Naive thymus-derived CD8-positive, alpha-beta T cell (primary cell): ENCODE data around the gene HAGH. TPM values are rescaled to one million over a fixed set of nuclear protein-coding genes. Genes with fewer than 3 reads are reported as not detected.

Source experiments
- ATAC-seq, 2 donors: fragments of 150-1000 bp; cut with Tn5 transposase in 1 of 2; sonication (Bioruptor Pico), chemical (Tn5 transposase) in 1 of 2; 1 replicate in 1 of 2; 2 replicates in 1 of 2; pipeline ENCODE4 v1.10.0; 2021; ENCODE audit warnings: mild to moderate bottlenecking in 2 of 2, moderate library complexity in 2 of 2
- POLR2A ChIA-PET: fragments of 350-600 bp; sonication (Branson Sonifier 250); formaldehyde crosslinking; loops from one replicate; lab custom pipeline; 2021; ENCODE audit warnings: antibody characterized with exemption; lab: Charles Lee
- DNase-seq, 10 donors: peaks; one replicate each; pipeline versions ENCODE4 v3.0.0 to v3.0.0-alpha.2; 2020 to 2022
- H3K27ac Mint-ChIP-seq, 10 donors: one replicate each; pipeline ENCODE4 v1.8.0; 2020 to 2022; ENCODE audit warnings: mild to moderate bottlenecking in 10 of 10, mixed read lengths in 10 of 10, moderate library complexity in 4 of 10, inconsistent platforms in 1 of 10
- H3K27me3 Mint-ChIP-seq, 5 donors: one replicate each; pipeline ENCODE4 v1.8.0; 2021 to 2022; ENCODE audit warnings: mixed read lengths in 5 of 5
- H3K36me3 Mint-ChIP-seq, 3 donors: one replicate each; pipeline ENCODE4 v1.8.0; 2020 to 2022; ENCODE audit warnings: mixed read lengths in 3 of 3, mild to moderate bottlenecking in 2 of 3, inconsistent platforms in 1 of 3
- H3K4me1 Mint-ChIP-seq, 4 donors: one replicate each; pipeline ENCODE4 v1.8.0; 2021 to 2022; ENCODE audit warnings: mixed read lengths in 4 of 4
- H3K4me3 Mint-ChIP-seq, 10 donors: one replicate each; pipeline ENCODE4 v1.8.0; 2020 to 2022; ENCODE audit warnings: mild to moderate bottlenecking in 10 of 10, mixed read lengths in 10 of 10, moderate library complexity in 6 of 10, inconsistent platforms in 1 of 10
- H3K9me3 Mint-ChIP-seq, 9 donors: one replicate each; pipeline ENCODE4 v1.8.0; 2020 to 2022; ENCODE audit warnings: mixed read lengths in 9 of 9, mild to moderate bottlenecking in 3 of 9, inconsistent platforms in 1 of 9, moderate library complexity in 1 of 9
- polyA plus RNA-seq, 3 donors: library from polyadenylated mRNA; unstranded; fragments of 300-500 nt; fragmentation: Illumina TruSeq; gene quantifications; one replicate each; pipeline ENCODE4 v1.2.3, GENCODE V29; 2021
- total RNA-seq, 8 experiments: library from RNA in 2 of 8; stranded (reverse) in 2 of 8; gene quantifications; one replicate each; pipeline ENCODE4 v1.2.3 and lab custom pipeline; 2021 to 2026

The HAGH gene
- total and polyA plus RNA-seq, 5 experiments from 2014 or later: 38.7 to 67.8 (median 60.0) TPM

GRCh38 chr16:1788708-1789100 is 37.9 kb downstream of the HAGH start:
- Mint-ChIP-seq H3K4me1 (peaks cover 3 to 32% (median 12%) of the 10 kb centered on the region in 4 donors), H3K4me3 (no peak overlapping the region), H3K27ac (peak overlapping the region in 1 of 10 donors; percentile 57), H3K27me3 (no peaks in the 10 kb centered on the region), H3K9me3 (no peaks in the 10 kb centered on the region), H3K36me3 (peaks cover 0 to 19% (median 6%) of the 10 kb centered on the region in 3 donors)
- ATAC-seq (no peak), DNase-seq (peak in 1 of 10 donors; percentile 46)
- POLR2A ChIA-PET: no interaction called here

DNA sequence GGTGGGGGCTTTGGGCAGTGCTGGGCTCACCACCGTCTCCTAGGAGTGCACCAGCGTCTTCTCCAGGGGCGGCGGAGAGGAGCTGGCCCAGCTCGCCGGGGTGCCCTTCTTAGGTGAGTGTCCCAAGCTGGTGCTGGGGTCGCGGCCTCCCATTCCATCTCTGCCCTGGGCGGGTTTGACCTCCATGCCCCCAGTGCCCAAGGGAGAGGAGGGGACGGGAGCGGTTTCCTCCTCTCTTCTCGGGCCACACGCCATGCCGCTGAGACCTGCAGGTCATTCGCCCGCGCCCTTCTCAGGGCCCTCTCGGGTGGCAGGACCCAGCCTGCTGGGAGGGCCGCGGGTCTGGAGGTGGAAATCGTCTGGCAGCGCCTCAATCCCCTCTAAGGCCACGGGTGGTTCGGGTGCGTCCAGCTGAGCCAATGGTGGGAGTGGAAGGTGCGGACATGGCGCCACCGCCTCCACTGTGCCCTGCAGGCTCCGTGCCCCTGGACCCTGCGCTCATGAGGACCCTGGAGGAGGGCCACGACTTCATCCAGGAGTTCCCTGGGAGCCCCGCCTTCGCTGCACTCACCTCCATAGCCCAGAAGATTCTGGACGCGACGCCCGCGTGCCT is 38.4 kb downstream of the HAGH start:
- Mint-ChIP-seq H3K9me3 (no peaks in the 10 kb centered on the region), H3K4me1 (peaks cover 5 to 37% (median 14%) of the 10 kb centered on the region in 4 donors), H3K27ac (peak overlapping the region in 1 of 10 donors; percentile 57), H3K27me3 (no peaks in the 10 kb centered on the region), H3K36me3 (peaks cover 0 to 20% (median 6%) of the 10 kb centered on the region in 3 donors), H3K4me3 (no peak overlapping the region)
- POLR2A ChIA-PET: interaction anchor here (0.6 kb wide), 1 partner anchor 1028 kb away, joined by 8 read pairs; the partner anchor contains the start of gene MSLN
- ATAC-seq (no peak), DNase-seq (peak in 1 of 10 donors; percentile 46)

- POLR2A ChIA-PET: interaction anchor here (0.6 kb wide), 1 partner anchor 1027 kb away, joined by 8 read pairs; the partner anchor contains the start of gene MSLN
- Mint-ChIP-seq H3K4me3 (no peak overlapping the region), H3K27ac (no peak overlapping the region), H3K9me3 (no peaks in the 10 kb centered on the region), H3K4me1 (peaks cover 6 to 39% (median 16%) of the 10 kb centered on the region in 4 donors), H3K36me3 (peaks cover 0 to 21% (median 6%) of the 10 kb centered on the region in 3 donors), H3K27me3 (no peaks in the 10 kb centered on the region)
- ATAC-seq (no peak), DNase-seq (peak in 1 of 10 donors; percentile 57)
These were observed 39.1 kb downstream of the HAGH start for GRCh38 chr16:1787322-1788094.

- H3K27ac Mint-ChIP-seq: no peak overlapping the region
- H3K27me3 Mint-ChIP-seq: no peaks in the 10 kb centered on the region
- ATAC-seq (no peak), DNase-seq (peak in 1 of 10 donors; percentile 35)
- peaks cover 6 to 41% (median 17%) of the 10 kb centered on the region in 4 donors for H3K4me1 Mint-ChIP-seq
- H3K4me3 Mint-ChIP-seq: no peak overlapping the region
- peaks cover 0 to 21% (median 6%) of the 10 kb centered on the region in 3 donors for H3K36me3 Mint-ChIP-seq
- H3K9me3 Mint-ChIP-seq: no peaks in the 10 kb centered on the region
- POLR2A ChIA-PET: no interaction called here
These were observed 39.6 kb downstream of the HAGH start for GRCh38 chr16:1787056-1787321.

- Mint-ChIP-seq H3K4me1 (peaks cover 10 to 45% (median 22%) of the 10 kb centered on the region in 4 donors), H3K9me3 (no peaks in the 10 kb centered on the region), H3K27me3 (no peaks in the 10 kb centered on the region), H3K27ac (no peak overlapping the region), H3K36me3 (peaks cover 0 to 21% (median 6%) of the 10 kb centered on the region in 3 donors), H3K4me3 (peak overlapping the region in 1 of 10 donors; percentile 10)
- ATAC-seq (no peak), DNase-seq (peak in 1 of 10 donors; percentile 53)
- POLR2A ChIA-PET: interaction anchor here (5.6 kb wide), 1 partner anchor 14 kb away, joined by 118 read pairs; the partner anchor contains the start of genes EME2, MRPS34 and NME3
These were observed 40.2 kb downstream of the HAGH start for GRCh38 chr16:1786242-1787055.

- H3K36me3 Mint-ChIP-seq: peaks cover 0 to 21% (median 6%) of the 10 kb centered on the region in 3 donors
- H3K4me1 Mint-ChIP-seq: peaks cover 10 to 51% (median 28%) of the 10 kb centered on the region in 4 donors
- POLR2A ChIA-PET: interaction anchor here (1.0 to 5.6 kb wide), 2 partner anchors 14 to 39 kb away, joined by 3 to 118 read pairs; partner anchors contain the start of genes EME2, MRPS34 and NME3
- peak overlapping the region in 1 of 10 donors; percentile 3 for H3K4me3 Mint-ChIP-seq
- ATAC-seq (no peak), DNase-seq (peak in 1 of 10 donors; percentile 45)
- H3K9me3 Mint-ChIP-seq: no peaks in the 10 kb centered on the region
- H3K27me3 Mint-ChIP-seq: no peaks in the 10 kb centered on the region
- H3K27ac Mint-ChIP-seq: peak overlapping the region in 1 of 10 donors; percentile 62
These were observed 40.8 kb downstream of the HAGH start for GRCh38 chr16:1785846-1786170.

DNA sequence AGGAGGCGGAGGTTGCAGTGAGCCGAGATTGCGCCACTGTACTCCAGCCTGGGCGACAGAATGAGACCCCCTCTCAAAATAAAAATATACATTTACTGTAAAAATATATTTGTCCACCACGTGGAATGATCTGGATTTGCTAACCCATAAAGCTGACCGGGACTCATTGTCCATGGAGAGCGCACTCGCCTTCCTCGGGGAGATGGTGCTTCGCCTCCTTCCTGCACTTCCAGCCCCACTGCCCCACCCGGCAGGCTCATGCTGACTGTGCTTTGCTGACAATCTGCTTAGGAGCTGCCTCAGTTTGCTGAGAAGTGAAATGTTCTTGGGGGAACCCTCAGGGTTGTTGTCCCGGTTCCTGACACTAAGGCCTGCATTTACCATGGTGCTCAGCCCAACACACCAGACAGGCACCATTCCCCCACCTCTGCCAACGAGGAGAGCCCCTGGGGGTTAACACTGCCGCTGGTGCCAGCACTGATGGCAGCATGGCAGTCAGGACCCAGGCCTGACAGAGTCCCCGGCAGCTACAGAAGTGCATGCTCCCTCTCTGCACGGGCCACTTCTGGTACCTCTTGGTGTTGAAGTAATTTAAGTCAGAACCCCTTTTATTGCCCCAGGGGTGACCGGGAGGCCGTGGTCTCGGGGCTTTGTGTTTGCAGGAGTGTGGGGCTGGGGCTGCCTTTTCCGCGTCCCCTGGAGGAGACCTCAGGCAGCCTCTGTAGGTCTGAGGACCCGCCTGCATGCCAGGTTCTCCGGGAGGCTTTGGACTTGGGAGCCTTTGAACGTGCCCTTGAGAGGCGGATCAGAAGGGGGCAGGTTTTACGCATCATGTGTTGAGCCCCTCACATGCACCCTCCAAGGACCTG is 41.4 kb downstream of the HAGH start:
- peak in 1 of 10 donors; percentile 54 for DNase-seq
- Mint-ChIP-seq H3K4me1 (peaks cover 10 to 53% (median 29%) of the 10 kb centered on the region in 4 donors), H3K4me3 (peak overlapping the region; percentile 19 to 84 (median 60)), H3K36me3 (peaks cover 0 to 23% (median 6%) of the 10 kb centered on the region in 3 donors), H3K27ac (peak overlapping the region in 2 of 10 donors; percentile 57 to 75), H3K9me3 (no peaks in the 10 kb centered on the region), H3K27me3 (no peaks in the 10 kb centered on the region)
- POLR2A ChIA-PET: interaction anchor here (1.0 to 5.6 kb wide), 2 partner anchors 13 to 39 kb away, joined by 3 to 118 read pairs; partner anchors contain the start of genes EME2, MRPS34 and NME3
- ATAC-seq: no peak

DNA sequence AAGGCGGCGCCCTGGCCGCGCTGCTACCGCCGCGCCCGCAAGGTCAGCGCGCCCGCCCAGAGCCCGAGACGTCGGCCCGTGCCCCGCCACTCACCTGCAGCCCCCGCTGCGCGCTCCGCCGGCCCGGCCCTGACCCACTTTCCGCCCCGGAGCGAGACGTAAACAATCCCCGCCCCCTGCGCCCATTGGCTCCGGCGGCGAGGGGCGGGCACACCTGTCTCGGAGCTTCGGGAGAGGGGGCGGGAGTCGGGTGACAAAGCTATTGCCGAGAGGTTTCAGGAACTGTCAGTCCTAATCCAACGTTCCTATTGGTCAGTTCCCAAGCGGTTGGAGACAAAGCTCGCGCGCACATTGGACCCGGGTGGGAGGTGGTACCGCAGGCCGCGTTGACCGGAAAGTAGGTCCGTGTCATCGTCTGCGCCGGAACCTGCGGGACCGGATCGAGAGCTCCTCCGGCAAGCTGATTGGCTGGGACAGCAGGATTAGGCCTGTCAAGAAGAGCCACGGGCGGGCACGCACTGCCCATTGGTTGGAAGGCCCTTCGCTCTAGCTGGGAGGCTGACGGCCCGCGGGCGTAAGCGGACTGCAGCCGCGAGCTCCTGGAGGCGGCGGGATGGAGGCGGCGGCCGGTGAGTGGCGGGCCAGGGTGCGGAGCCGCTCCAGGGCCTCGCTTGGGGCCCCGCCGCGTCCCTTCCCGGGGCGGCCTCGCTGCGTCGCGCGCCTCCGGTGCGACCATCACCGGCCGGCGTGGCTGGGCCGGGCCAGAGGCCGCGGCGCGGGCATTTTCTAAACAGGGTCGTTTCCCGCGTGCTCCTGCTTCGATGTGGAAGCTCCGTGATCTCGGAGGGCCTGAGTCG is 44.0 kb downstream of the HAGH start, which contains the start of the genes NUBP2 and SPSB3:
Gene NUBP2 (plus strand): TSS at position 553 of the 857 bp plus-strand sequence. CDS start 61 bp downstream, at position 614.
Gene SPSB3 (minus strand): TSS at position 164 of the 857 bp plus-strand sequence. CDS start 1,088 bp downstream, outside the sequence.
- Mint-ChIP-seq H3K36me3 (peaks cover 0 to 13% (median 0%) of the 10 kb centered on the region in 3 donors), H3K4me3 (peak within 1 kb of the TSS; percentile 83 to 97 (median 93)), H3K9me3 (no peaks in the 10 kb centered on the region), H3K4me1 (peaks cover 8 to 52% (median 27%) of the 10 kb centered on the region in 4 donors), H3K27me3 (no peaks in the 10 kb centered on the region), H3K27ac (peak within 1 kb of the TSS; percentile 82 to 99 (median 93))
- POLR2A ChIA-PET: interaction anchor here (0.6 to 5.6 kb wide), 37 partner anchors 9 to 891 kb away, joined by 3 to 118 read pairs (median 4); partner anchors contain the start of genes CCNF, EME2, FAHD1 and HAGH
- DNase-seq: peak; percentile 90 to 99 (median 97)
- peak; percentile 86 to 87 for ATAC-seq

- H3K4me1 Mint-ChIP-seq: peaks cover 8 to 48% (median 27%) of the 10 kb centered on the region in 4 donors
- H3K4me3 Mint-ChIP-seq: peak overlapping the region; percentile 82 to 94 (median 88)
- no peaks in the 10 kb centered on the region for H3K27me3 Mint-ChIP-seq
- no peaks in the 10 kb centered on the region for H3K9me3 Mint-ChIP-seq
- POLR2A ChIA-PET: interaction anchor here (0.7 to 5.6 kb wide), 26 partner anchors 10 to 892 kb away, joined by 3 to 118 read pairs (median 6); partner anchors contain the start of genes EME2, FAHD1, HAGH and IFT140
- peaks cover 0 to 13% (median 0%) of the 10 kb centered on the region in 3 donors for H3K36me3 Mint-ChIP-seq
- ATAC-seq (peak; percentile 8 to 29), DNase-seq (peak in 6 of 10 donors; percentile 13 to 66 (median 39))
- peak overlapping the region; percentile 37 to 97 (median 92) for H3K27ac Mint-ChIP-seq
These were observed 44.7 kb downstream of the HAGH start for GRCh38 chr16:1781758-1782407.

DNA sequence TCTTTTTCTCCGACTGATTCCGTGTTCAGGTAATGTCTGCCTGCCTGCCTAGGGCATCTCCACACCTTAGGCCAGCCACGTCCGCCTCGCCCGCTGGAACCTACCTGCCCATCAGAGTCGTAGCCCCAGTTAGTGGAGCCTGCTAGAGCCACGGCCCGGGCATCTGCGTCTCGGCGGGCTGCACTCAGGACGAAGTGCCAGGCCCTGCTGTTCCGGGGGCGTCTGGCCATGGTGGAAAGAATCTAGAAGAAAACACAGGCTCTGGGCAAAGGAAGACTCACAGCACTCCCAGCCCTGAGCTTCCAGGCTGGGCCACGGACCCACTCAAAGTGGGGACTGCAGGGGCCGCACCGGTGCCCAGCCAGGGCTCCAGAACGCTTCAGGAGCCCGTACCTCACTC is 45.4 kb downstream of the HAGH start:
- Mint-ChIP-seq H3K36me3 (peaks cover 0 to 13% (median 0%) of the 10 kb centered on the region in 3 donors), H3K9me3 (no peaks in the 10 kb centered on the region), H3K27ac (peak overlapping the region; percentile 43 to 97 (median 82)), H3K4me1 (peaks cover 8 to 44% (median 28%) of the 10 kb centered on the region in 4 donors), H3K4me3 (peak overlapping the region; percentile 81 to 93 (median 84)), H3K27me3 (no peaks in the 10 kb centered on the region)
- DNase-seq (peak in 1 of 10 donors; percentile 45), ATAC-seq (no peak)
- POLR2A ChIA-PET: interaction anchor here (0.6 to 5.6 kb wide), 6 partner anchors 9 to 241 kb away, joined by 3 to 118 read pairs (median 12); partner anchors contain the start of genes EME2, FAHD1, HAGH and IGFALS
